Karpas-422 (cell line): ENCODE measurements around the gene STH. TPM values are rescaled to one million over a fixed set of nuclear protein-coding genes. Genes with fewer than 3 reads are reported as not detected.
A peak's percentile ranks its signal among the peaks of the same experiment; 100 is the strongest.

Experiments
- DNase-seq: peaks from one replicate; pipeline ENCODE4 v3.0.0-alpha.2; 2015
- H2AFZ ChIP-seq: fragments of 200-600 bp; sonication (generic); 2 replicates; pipeline ENCODE4 v1.6.1; 2014; ENCODE audit warnings: antibody characterized with exemption, low read length, mixed read lengths
- H3K27ac ChIP-seq: fragments of 200-600 bp; sonication (generic); 2 replicates; pipeline ENCODE4 v1.5.1; 2014; ENCODE audit warnings: mild to moderate bottlenecking, low read length, moderate library complexity
- H3K27me3 ChIP-seq: fragments of 200-600 bp; sonication (generic); 2 replicates; pipeline ENCODE4 v1.6.1; 2014; ENCODE audit warnings: low read length, mixed read lengths
- H3K36me3 ChIP-seq: fragments of 200-600 bp; sonication (generic); 2 replicates; pipeline ENCODE4 v1.6.1; 2014; ENCODE audit warnings: low read length, mixed read lengths; ENCODE audit not compliant: insufficient read depth
- H3K4me1 ChIP-seq: fragments of 200-600 bp; sonication (generic); 2 replicates; pipeline ENCODE4 v1.6.1; 2014; ENCODE audit warnings: mild to moderate bottlenecking, low read length, mixed read lengths
- H3K4me2 ChIP-seq: fragments of 200-600 bp; sonication (generic); 2 replicates; pipeline ENCODE4 v1.6.1; 2014; ENCODE audit warnings: low read length, low read depth, mild to moderate bottlenecking; ENCODE audit not compliant: poor library complexity, severe bottlenecking
- H3K4me3 ChIP-seq: fragments of 200-600 bp; sonication (generic); 2 replicates; pipeline ENCODE4 v1.5.1; 2014; ENCODE audit warnings: mild to moderate bottlenecking, antibody characterized with exemption, low read length, mixed read lengths
- H3K79me2 ChIP-seq: fragments of 200-600 bp; sonication (generic); 2 replicates; pipeline ENCODE4 v1.6.1; 2014; ENCODE audit warnings: mild to moderate bottlenecking, low read length, mixed read lengths
- H3K9ac ChIP-seq: fragments of 200-600 bp; sonication (generic); 2 replicates; pipeline ENCODE4 v1.6.0; 2014; ENCODE audit warnings: low read length
- H3K9me2 ChIP-seq: fragments of 200-600 bp; sonication (generic), shearing (Covaris generic); replicated peaks from 2 replicates; pipeline ENCODE4 v1.6.0; 2014; ENCODE audit warnings: mild to moderate bottlenecking, low read length, moderate library complexity; ENCODE audit not compliant: insufficient read depth
- H3K9me3 ChIP-seq: fragments of 300-700, 200-600 bp; sonication (generic); 2 replicates; pipeline ENCODE4 v1.6.1; 2014; ENCODE audit warnings: low read length, mixed read lengths
- H4K20me1 ChIP-seq: fragments of 200-600 bp; sonication (generic); 2 replicates; pipeline ENCODE4 v1.6.1; 2014; ENCODE audit warnings: mild to moderate bottlenecking, antibody characterized with exemption, low read length, low read depth; ENCODE audit not compliant: insufficient read depth
- total RNA-seq: library from RNA; depleted of rRNA; stranded (reverse); fragments of >200 nt; shearing (Covaris generic); gene quantifications from 2 replicates; pipeline ENCODE4 v1.2.3, GENCODE V29; 2014; ENCODE audit warnings: low replicate concordance

STH gene
- total RNA-seq, 1 experiment from 2014 or later, result not detected

- H3K9ac ChIP-seq, result no peak overlapping the region
- H3K79me2 ChIP-seq, result no peaks in the 10 kb centered on the region
- H3K4me1 ChIP-seq, result no peaks in the 10 kb centered on the region
- no peaks in the 10 kb centered on the region for H4K20me1 ChIP-seq
- H3K27ac ChIP-seq, result no peak overlapping the region
- no peaks in the 10 kb centered on the region for H3K9me3 ChIP-seq
- H2AFZ ChIP-seq, result no peak overlapping the region
- H3K4me2 ChIP-seq, result no peak overlapping the region
- no peak overlapping the region for H3K4me3 ChIP-seq
- H3K27me3 ChIP-seq, result no peaks in the 10 kb centered on the region
- H3K9me2 ChIP-seq, result no peaks in the 10 kb centered on the region
- DNase-seq, result no peak
- no peaks in the 10 kb centered on the region for H3K36me3 ChIP-seq
Observed at GRCh38 chr17:45983614-45984310, 15.3 kb upstream of the STH start.

- H3K36me3 ChIP-seq, result no peaks in the 10 kb centered on the region
- H3K9ac ChIP-seq, result no peak overlapping the region
- H4K20me1 ChIP-seq, result no peaks in the 10 kb centered on the region
- H3K4me2 ChIP-seq, result no peak overlapping the region
- no peaks in the 10 kb centered on the region for H3K4me1 ChIP-seq
- H3K27ac ChIP-seq, result no peak overlapping the region
- H3K27me3 ChIP-seq, result no peaks in the 10 kb centered on the region
- no peak for DNase-seq
- no peak overlapping the region for H2AFZ ChIP-seq
- no peaks in the 10 kb centered on the region for H3K9me3 ChIP-seq
- no peaks in the 10 kb centered on the region for H3K79me2 ChIP-seq
- H3K4me3 ChIP-seq, result no peak overlapping the region
- H3K9me2 ChIP-seq, result no peaks in the 10 kb centered on the region
Observed at GRCh38 chr17:45984368-45984767, 14.7 kb upstream of the STH start.

GRCh38 chr17:45985447-45985846 is 13.6 kb upstream of the STH start:
- H3K79me2 ChIP-seq, result no peaks in the 10 kb centered on the region

GRCh38 chr17:45986056-45986455 is 13.0 kb upstream of the STH start:
- no peaks in the 10 kb centered on the region for H3K36me3 ChIP-seq
- DNase-seq, result no peak
- no peaks in the 10 kb centered on the region for H3K4me1 ChIP-seq
- no peaks in the 10 kb centered on the region for H3K9me2 ChIP-seq
- no peak overlapping the region for H3K4me2 ChIP-seq
- H3K9me3 ChIP-seq, result no peaks in the 10 kb centered on the region
- H3K27ac ChIP-seq, result no peak overlapping the region
- H3K4me3 ChIP-seq, result no peak overlapping the region
- H4K20me1 ChIP-seq, result no peaks in the 10 kb centered on the region
- H2AFZ ChIP-seq, result no peak overlapping the region
- H3K27me3 ChIP-seq, result no peaks in the 10 kb centered on the region
- H3K79me2 ChIP-seq, result no peaks in the 10 kb centered on the region
- no peak overlapping the region for H3K9ac ChIP-seq

More at GRCh38 chr17:45985447-45985846, 13.6 kb upstream of the STH start:
- Histone ChIP-seq H3K27ac (no peak overlapping the region), H3K4me2 (no peak overlapping the region), H3K36me3 (no peaks in the 10 kb centered on the region), H2AFZ (no peak overlapping the region), H3K9me3 (no peaks in the 10 kb centered on the region), H3K9ac (no peak overlapping the region), H3K27me3 (no peaks in the 10 kb centered on the region), H3K4me1 (no peaks in the 10 kb centered on the region), H3K4me3 (no peak overlapping the region), H4K20me1 (no peaks in the 10 kb centered on the region), H3K9me2 (no peaks in the 10 kb centered on the region)
- no peak for DNase-seq

GRCh38 chr17:45987706-45988105 is 11.3 kb upstream of the STH start:
- H3K36me3 ChIP-seq, result no peaks in the 10 kb centered on the region
- H2AFZ ChIP-seq, result no peak overlapping the region
- no peaks in the 10 kb centered on the region for H3K9me2 ChIP-seq
- no peaks in the 10 kb centered on the region for H3K27me3 ChIP-seq
- no peak overlapping the region for H3K4me2 ChIP-seq
- no peaks in the 10 kb centered on the region for H4K20me1 ChIP-seq
- no peak for DNase-seq
- no peaks in the 10 kb centered on the region for H3K79me2 ChIP-seq
- no peaks in the 10 kb centered on the region for H3K9me3 ChIP-seq
- no peaks in the 10 kb centered on the region for H3K4me1 ChIP-seq
- H3K27ac ChIP-seq, result no peak overlapping the region
- no peak overlapping the region for H3K4me3 ChIP-seq
- no peak overlapping the region for H3K9ac ChIP-seq

GRCh38 chr17:45989759-45990158 is 9.3 kb upstream of the STH start:
- H3K4me1 ChIP-seq, result no peaks in the 10 kb centered on the region

GRCh38 chr17:45990886-45991285 is 8.2 kb upstream of the STH start:
- H3K9ac ChIP-seq, result no peak overlapping the region
- DNase-seq, result peak; percentile 52

More at GRCh38 chr17:45989759-45990158, 9.3 kb upstream of the STH start:
- Histone ChIP-seq H3K9me2 (no peaks in the 10 kb centered on the region), H3K9ac (no peak overlapping the region), H3K9me3 (no peaks in the 10 kb centered on the region), H3K4me3 (no peak overlapping the region), H3K27me3 (no peaks in the 10 kb centered on the region), H3K27ac (no peak overlapping the region), H3K4me2 (no peak overlapping the region), H3K36me3 (no peaks in the 10 kb centered on the region), H3K79me2 (no peaks in the 10 kb centered on the region), H4K20me1 (no peaks in the 10 kb centered on the region), H2AFZ (no peak overlapping the region)
- no peak for DNase-seq

GRCh38 chr17:45991341-45991740 is 7.7 kb upstream of the STH start:
- no peak overlapping the region for H2AFZ ChIP-seq
- peaks cover 7% of the 10 kb centered on the region for H3K4me1 ChIP-seq
- no peaks in the 10 kb centered on the region for H3K36me3 ChIP-seq
- H4K20me1 ChIP-seq, result no peaks in the 10 kb centered on the region
- H3K4me3 ChIP-seq, result no peak overlapping the region
- DNase-seq, result no peak
- no peak overlapping the region for H3K9ac ChIP-seq
- H3K27ac ChIP-seq, result no peak overlapping the region
- H3K9me2 ChIP-seq, result no peaks in the 10 kb centered on the region
- H3K27me3 ChIP-seq, result no peaks in the 10 kb centered on the region
- no peaks in the 10 kb centered on the region for H3K79me2 ChIP-seq
- H3K4me2 ChIP-seq, result no peak overlapping the region
- H3K9me3 ChIP-seq, result no peaks in the 10 kb centered on the region

More at GRCh38 chr17:45990886-45991285, 8.2 kb upstream of the STH start:
- Histone ChIP-seq H3K9me2 (no peaks in the 10 kb centered on the region), H3K4me2 (no peak overlapping the region), H3K27ac (no peak overlapping the region), H3K27me3 (no peaks in the 10 kb centered on the region), H2AFZ (no peak overlapping the region), H3K79me2 (no peaks in the 10 kb centered on the region), H3K4me1 (peaks cover 5% of the 10 kb centered on the region), H3K9me3 (no peaks in the 10 kb centered on the region), H3K36me3 (no peaks in the 10 kb centered on the region), H4K20me1 (no peaks in the 10 kb centered on the region), H3K4me3 (no peak overlapping the region)
